MCF 10A (cell line): ENCODE results near the gene CERT1. TPM values are rescaled to one million over a fixed set of nuclear protein-coding genes. Genes with fewer than 3 reads are reported as not detected.

Source experiments
- BruUV-seq: library from RNA; stranded (reverse); fragments of 400-500 nt; replicated peaks from 2 replicates; lab custom pipeline; 2021; lab: Mats Ljungman, UMichigan
- CTCF ChIA-PET: fragments of 300-600 bp; sonication (Branson Sonifier 250); formaldehyde crosslinking; extraction: SDS; loops from one replicate; lab custom pipeline; 2021; ENCODE audit warnings: antibody characterized with exemption, inconsistent platforms; lab: Yijun Ruan, JAX
- POLR2A ChIA-PET: fragments of 300-600, 350-650 bp; sonication (Branson Sonifier 250); formaldehyde crosslinking; extraction: SDS; loops from one replicate; lab custom pipeline; 2020; ENCODE audit warnings: antibody characterized with exemption, inconsistent platforms; lab: Yijun Ruan, JAX
- DNase-seq: peaks from one replicate; pipeline ENCODE4 v3.0.0-alpha.2; 2018; ENCODE audit not compliant: unreplicated experiment
- H3K27ac Mint-ChIP-seq: one replicate; pipeline ENCODE4 v1.8.0; 2022; ENCODE audit warnings: mild to moderate bottlenecking, low read depth, mixed read lengths; ENCODE audit not compliant: unreplicated experiment
- H3K27me3 Mint-ChIP-seq: one replicate; pipeline ENCODE4 v1.8.0; 2022; ENCODE audit warnings: mixed read lengths; ENCODE audit not compliant: insufficient read depth, unreplicated experiment
- H3K36me3 Mint-ChIP-seq: one replicate; pipeline ENCODE4 v1.8.0; 2022; ENCODE audit warnings: mild to moderate bottlenecking, moderate library complexity, mixed read lengths; ENCODE audit not compliant: insufficient read depth, unreplicated experiment
- H3K4me1 Mint-ChIP-seq: one replicate; pipeline ENCODE4 v1.8.0; 2022; ENCODE audit warnings: mixed read lengths; ENCODE audit not compliant: insufficient read depth, unreplicated experiment
- H3K4me3 Mint-ChIP-seq: one replicate; pipeline ENCODE4 v1.8.0; 2022; ENCODE audit warnings: mild to moderate bottlenecking, moderate library complexity, mixed read lengths; ENCODE audit not compliant: unreplicated experiment
- H3K9me3 Mint-ChIP-seq: one replicate; pipeline ENCODE4 v1.8.0; 2022; ENCODE audit warnings: mixed read lengths; ENCODE audit not compliant: unreplicated experiment
- intact Hi-C: fragments of 100-400 bp; cut with micrococcal nuclease; formaldehyde crosslinking; loops from 2 replicates; pipeline ENCODE4 v1.14.1; 2022
- total RNA-seq: library from RNA; stranded (reverse); gene quantifications from 2 replicates; pipeline ENCODE4 v1.2.3, GENCODE V29; 2022
- TF ChIP-seq, protein P1 (sequence below): fragments of 200-600 bp; IDR thresholded peaks from one replicate; pipeline ENCODE4 v1.8.0; 2022; ENCODE audit warnings: antibody characterized with exemption, mild to moderate bottlenecking; ENCODE audit not compliant: unreplicated experiment

The CERT1 gene
- total RNA-seq, 1 experiment from 2014 or later, result 19.6 TPM

DNA sequence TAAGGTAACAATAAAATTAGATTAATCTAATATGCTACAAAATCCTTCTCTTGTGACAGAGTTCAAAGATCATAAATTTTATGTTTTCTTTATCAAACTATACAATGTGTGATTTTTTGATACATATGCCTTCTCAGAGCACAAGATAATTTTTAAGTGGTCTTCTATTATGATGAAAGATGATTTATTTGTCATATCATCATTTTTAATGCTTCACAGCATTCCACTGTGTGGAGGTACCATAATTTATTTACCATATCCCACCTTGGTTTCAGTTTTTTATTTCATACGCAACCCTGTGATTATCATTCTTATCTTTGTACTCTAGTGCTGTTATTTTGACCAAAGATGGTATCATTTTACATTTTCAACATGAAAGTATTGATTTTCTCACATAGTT, 41.9 kb upstream of the CERT1 start:
- Mint-ChIP-seq H3K4me3 (no peak overlapping the region), H3K27me3 (no peaks in the 10 kb centered on the region), H3K27ac (no peak overlapping the region), H3K9me3 (no peaks in the 10 kb centered on the region), H3K4me1 (peaks cover 4% of the 10 kb centered on the region), H3K36me3 (peaks cover 47% of the 10 kb centered on the region)
- ChIA-PET CTCF (interaction anchor here (1.8 kb wide), 1 partner anchor 10 kb away, joined by 7 read pairs; no protein-coding TSS in a partner anchor), POLR2A (interaction anchor here (0.7 to 1.8 kb wide), 4 partner anchors 9 to 43 kb away, joined by 3 to 4 read pairs (median 3); no protein-coding TSS in a partner anchor)
- TF ChIP-seq, protein P1, sequence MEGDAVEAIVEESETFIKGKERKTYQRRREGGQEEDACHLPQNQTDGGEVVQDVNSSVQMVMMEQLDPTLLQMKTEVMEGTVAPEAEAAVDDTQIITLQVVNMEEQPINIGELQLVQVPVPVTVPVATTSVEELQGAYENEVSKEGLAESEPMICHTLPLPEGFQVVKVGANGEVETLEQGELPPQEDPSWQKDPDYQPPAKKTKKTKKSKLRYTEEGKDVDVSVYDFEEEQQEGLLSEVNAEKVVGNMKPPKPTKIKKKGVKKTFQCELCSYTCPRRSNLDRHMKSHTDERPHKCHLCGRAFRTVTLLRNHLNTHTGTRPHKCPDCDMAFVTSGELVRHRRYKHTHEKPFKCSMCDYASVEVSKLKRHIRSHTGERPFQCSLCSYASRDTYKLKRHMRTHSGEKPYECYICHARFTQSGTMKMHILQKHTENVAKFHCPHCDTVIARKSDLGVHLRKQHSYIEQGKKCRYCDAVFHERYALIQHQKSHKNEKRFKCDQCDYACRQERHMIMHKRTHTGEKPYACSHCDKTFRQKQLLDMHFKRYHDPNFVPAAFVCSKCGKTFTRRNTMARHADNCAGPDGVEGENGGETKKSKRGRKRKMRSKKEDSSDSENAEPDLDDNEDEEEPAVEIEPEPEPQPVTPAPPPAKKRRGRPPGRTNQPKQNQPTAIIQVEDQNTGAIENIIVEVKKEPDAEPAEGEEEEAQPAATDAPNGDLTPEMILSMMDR, result no peak
- intact Hi-C loops, result no loop called here
- BruUV-seq, result no TSS peak
- no peak for DNase-seq

DNA sequence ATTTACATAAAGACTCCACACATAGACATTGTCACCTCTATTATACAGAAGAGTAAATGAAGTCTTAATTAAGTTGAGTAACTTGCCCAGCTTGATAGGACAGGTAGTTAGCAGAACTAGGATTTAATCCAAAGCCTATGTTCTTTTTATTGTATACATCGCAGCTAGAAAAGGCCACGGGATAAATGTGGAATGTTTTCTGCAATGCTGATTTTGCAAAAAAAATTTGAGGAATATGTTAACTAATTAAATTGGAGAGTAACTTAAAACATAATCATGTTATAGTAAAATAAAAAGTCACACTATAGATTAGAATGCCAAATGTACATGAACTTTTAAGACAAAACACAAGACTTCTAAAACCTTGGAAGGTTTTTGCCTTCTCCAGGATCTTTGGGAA, 41.3 kb upstream of the CERT1 start:
- POLR2A ChIA-PET, result interaction anchor here (0.7 to 2.4 kb wide), 5 partner anchors 10 to 41 kb away, joined by 3 to 8 read pairs (median 4); partner anchors contain the start of genes CERT1 and POLK
- TF ChIP-seq, protein P1, result no peak
- Mint-ChIP-seq H3K9me3 (no peaks in the 10 kb centered on the region), H3K27ac (no peak overlapping the region), H3K4me1 (peaks cover 4% of the 10 kb centered on the region), H3K4me3 (no peak overlapping the region), H3K27me3 (no peaks in the 10 kb centered on the region), H3K36me3 (peaks cover 47% of the 10 kb centered on the region)
- intact Hi-C loops, result no loop called here
- CTCF ChIA-PET, result interaction anchor here (0.6 to 1.8 kb wide), 2 partner anchors 10 to 11 kb away, joined by 3 to 7 read pairs; no protein-coding TSS in a partner anchor
- DNase-seq, result no peak
- BruUV-seq, result no TSS peak

DNA sequence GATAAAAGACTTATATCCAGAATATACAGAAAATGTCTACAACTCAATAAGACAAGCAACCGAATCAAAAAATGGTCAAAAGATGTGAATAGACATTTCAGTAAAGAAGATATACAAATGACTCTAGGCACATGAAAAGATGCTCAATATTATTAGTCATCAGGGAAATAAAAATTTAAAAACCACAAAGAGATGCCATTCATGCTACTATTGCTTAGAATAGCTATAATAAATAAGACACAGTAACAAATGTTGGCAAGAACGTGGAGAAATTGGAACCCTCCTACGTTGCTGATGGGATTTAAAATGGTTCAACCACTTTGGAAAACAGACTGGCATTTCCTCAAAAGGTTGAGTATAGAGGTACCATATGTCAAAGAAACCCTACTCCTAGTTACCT, 40.0 kb upstream of the CERT1 start:
- Mint-ChIP-seq H3K27ac (no peak overlapping the region), H3K27me3 (no peaks in the 10 kb centered on the region), H3K4me3 (no peak overlapping the region), H3K4me1 (peaks cover 4% of the 10 kb centered on the region), H3K9me3 (no peaks in the 10 kb centered on the region), H3K36me3 (peaks cover 37% of the 10 kb centered on the region)
- ChIA-PET POLR2A (interaction anchor here (0.7 to 2.4 kb wide), 4 partner anchors 9 to 40 kb away, joined by 3 to 8 read pairs (median 4); partner anchors contain the start of genes CERT1 and POLK), CTCF (no interaction called here)
- BruUV-seq, result no TSS peak
- no peak for DNase-seq
- TF ChIP-seq, protein P1, result no peak
- intact Hi-C loops, result no loop called here

DNA sequence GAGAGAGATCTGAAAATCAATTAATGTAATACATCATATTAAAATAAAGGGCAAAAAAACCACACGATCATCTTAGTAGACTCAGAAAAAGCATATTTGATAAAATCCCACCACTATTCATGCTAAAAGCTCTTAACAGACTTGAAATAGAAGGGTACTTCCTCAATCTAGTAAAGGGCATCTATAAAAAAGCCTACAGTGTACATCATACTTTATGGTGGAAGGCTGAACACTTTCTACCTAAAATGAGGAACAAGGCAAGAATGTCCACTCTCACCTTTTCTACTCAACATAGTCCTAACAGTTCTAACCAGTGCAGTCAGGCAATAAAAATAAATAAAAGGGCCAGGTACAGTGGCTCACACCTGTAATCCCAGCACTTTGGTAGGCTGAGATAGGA, 39.2 kb upstream of the CERT1 start:
- CTCF ChIA-PET, result interaction anchor here (0.7 to 1.0 kb wide), 2 partner anchors 130 to 794 kb away, joined by 3 read pairs; no protein-coding TSS in a partner anchor
- intact Hi-C loops, result no loop called here
- peaks cover 37% of the 10 kb centered on the region for H3K36me3 Mint-ChIP-seq
- POLR2A ChIA-PET, result interaction anchor here (2.4 kb wide), 1 partner anchor 39 kb away, joined by 8 read pairs; the partner anchor contains the start of genes CERT1 and POLK
- no peaks in the 10 kb centered on the region for H3K9me3 Mint-ChIP-seq
- no peak overlapping the region for H3K27ac Mint-ChIP-seq
- no TSS peak for BruUV-seq
- peaks cover 4% of the 10 kb centered on the region for H3K4me1 Mint-ChIP-seq
- H3K4me3 Mint-ChIP-seq, result no peak overlapping the region
- no peak for DNase-seq
- TF ChIP-seq, protein P1, result no peak
- H3K27me3 Mint-ChIP-seq, result no peaks in the 10 kb centered on the region
